ENCODE results near the gene PARD3B. TPM values are rescaled to one million over a fixed set of nuclear protein-coding genes. Genes with fewer than 3 reads are reported as not detected.

PARD3B gene
- total and polyA plus RNA-seq, 2 of the 8 experiments (the other 6 are each of a cell fraction or from before 2014, with no cell fraction given), result 1.2 to 5.7 TPM

DNA sequence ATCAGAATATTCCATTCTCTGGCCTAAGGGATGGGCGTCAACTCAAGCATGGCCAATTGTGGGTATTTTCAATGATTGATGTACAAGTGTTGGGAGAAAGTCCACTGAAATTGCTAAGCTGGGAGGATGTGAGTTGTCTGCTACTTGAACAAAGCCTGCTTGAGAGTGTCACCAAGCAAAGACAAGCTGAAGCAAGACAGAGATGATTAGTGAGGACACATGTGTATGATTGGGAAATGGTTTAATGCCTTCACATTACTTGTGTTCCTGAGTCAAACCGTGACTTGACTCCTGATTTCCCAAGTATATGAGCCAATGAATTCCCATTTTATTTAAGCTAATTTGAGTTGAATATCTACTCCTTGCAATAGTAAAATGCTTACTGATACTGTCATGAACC, 1113.3 kb downstream of the PARD3B start:
- TF ChIP-seq RXRA (IDR thresholded peaks at IDR 0.05; ENCODE audit: insufficient read depth, low read depth, low read length) (no peak), MAFK (IDR thresholded peaks at IDR 0.05; ENCODE audit: low read depth, low read length) (no peak)
- no peak overlapping the region for H3K14ac ChIP-seq (ENCODE audit: insufficient read length)
- H2BK5ac ChIP-seq (ENCODE audit: low read depth, low read length), result no peak overlapping the region
- H4K91ac ChIP-seq (replicated peaks; ENCODE audit: insufficient read length, low read length), result no peak overlapping the region
- H2AFZ ChIP-seq (ENCODE audit: low read length), result no peak overlapping the region
- no peaks in the 10 kb centered on the region for H4K20me1 ChIP-seq (replicated peaks in 1 of 2; ENCODE audit: control insufficient read depth in 1 of 2, insufficient read depth in 2 of 2, low read length in 2 of 2)
- H3K23ac ChIP-seq (ENCODE audit: insufficient read length), result no peak overlapping the region
- H2BK120ac ChIP-seq (replicated peaks; ENCODE audit: low read depth, low read length), result no peak overlapping the region
- H3K9ac ChIP-seq (replicated peaks in 1 of 4; ENCODE audit: extremely low read depth in 1 of 4, low read depth in 3 of 4, low read length in 3 of 4), result no peak overlapping the region
- POLR2A ChIA-PET (ENCODE audit: partially characterized antibody), result no interaction called here
- CTCF ChIA-PET (ENCODE audit: partially characterized antibody), result interaction anchor here (0.6 kb wide), 1 partner anchor 218 kb away, joined by 3 read pairs; no protein-coding TSS in a partner anchor
- no peak overlapping the region for H3K56ac ChIP-seq (replicated peaks; ENCODE audit: insufficient read length, low read depth, low read length)
- DNase-seq (ENCODE audit: low read depth in 1 of 2, low spot score in 2 of 2), result peak in 1 of 2 experiments; percentile 0
- H3K79me2 ChIP-seq (ENCODE audit: control insufficient read depth in 1 of 2, insufficient read depth in 2 of 2, low read length in 2 of 2), result no peaks in the 10 kb centered on the region
- H3K27ac ChIP-seq (ENCODE audit: low read depth, low read length), result no peak overlapping the region
- no peaks in the 10 kb centered on the region for H3K79me1 ChIP-seq (ENCODE audit: low read depth, low read length)
- H3K27me3 ChIP-seq (replicated peaks in 1 of 4; ENCODE audit: control insufficient read depth in 3 of 4, extremely low read depth in 1 of 4, insufficient read depth in 3 of 4, low read length in 3 of 4), result peaks cover 0 to 1% (median 0%) of the 10 kb centered on the region in 4 experiments; a peak in 2 of 7 replicates
- no peak overlapping the region for H3K4ac ChIP-seq (replicated peaks; ENCODE audit: insufficient read length, low read depth, low read length)
- no peaks in the 10 kb centered on the region; a peak in 1 of 8 replicates for H3K36me3 ChIP-seq (ENCODE audit: control insufficient read depth in 2 of 4, insufficient read depth in 4 of 4, low read length in 3 of 4)
- no peak overlapping the region for H4K8ac ChIP-seq (ENCODE audit: extremely low read depth, insufficient read depth, low read length)
- H2BK15ac ChIP-seq (ENCODE audit: low read length), result no peak overlapping the region
- FAIRE-seq, result no peak
- H3K23me2 ChIP-seq (ENCODE audit: low read depth, low read length), result no peaks in the 10 kb centered on the region
- no peak overlapping the region for H2AK5ac ChIP-seq (ENCODE audit: low read depth, low read length)
- H3K4me3 ChIP-seq (ENCODE audit: extremely low read depth in 1 of 4, insufficient read depth in 2 of 4, low read depth in 3 of 4, low read length in 4 of 4), result no peak overlapping the region
- no peak overlapping the region for H2BK20ac ChIP-seq (ENCODE audit: low read length)
- no peak overlapping the region for H2BK12ac ChIP-seq (ENCODE audit: low read depth, low read length)
- peaks cover 0 to 4% (median 0%) of the 10 kb centered on the region in 4 experiments; a peak in 2 of 7 replicates for H3K4me1 ChIP-seq (replicated peaks in 1 of 4; ENCODE audit: control insufficient read depth in 3 of 4, insufficient read depth in 4 of 4, low read length in 3 of 4)
- WGBS, 2 experiments (ENCODE audit: extremely low coverage in 1 of 2, insufficient coverage in 1 of 2, insufficient read length in 1 of 2, insufficient replicate concordance in 2 of 2, low coverage in 1 of 2, low lambda C conversion rate in 2 of 2, missing lambda C conversion rate in 1 of 2), result 83% methylated on average over 2 of the region's 2 CpGs; no CpG with 5 or more reads in 1 of the 2 experiments
- H3K9me3 ChIP-seq (ENCODE audit: insufficient read depth in 2 of 2, low read depth in 1 of 2, low read length in 1 of 2), result no peaks in the 10 kb centered on the region
- no peak overlapping the region for H4K5ac ChIP-seq (ENCODE audit: insufficient read length, low read depth, low read length)
- no peak overlapping the region for H3K18ac ChIP-seq (ENCODE audit: extremely low read depth, low read length)
- H3K4me2 ChIP-seq (ENCODE audit: insufficient read depth in 1 of 2, low read depth in 2 of 2, low read length in 2 of 2), result no peak overlapping the region

Measured in H1 (cell line).